Right lobe of liver (tissue), 6 donors: ENCODE data around the gene STAT5B. TPM values are rescaled to one million over a fixed set of nuclear protein-coding genes. Genes with fewer than 3 reads are reported as not detected.
A peak's percentile ranks its signal among the peaks of the same experiment; 100 is the strongest.

Experiments
- ATAC-seq, 4 donors: fragments of 200-7000 bp; cut with Tn5 transposase; one replicate each; pipeline ENCODE4 v1.9.1; 2020; ENCODE audit warnings: mild to moderate bottlenecking in 4 of 4, moderate library complexity in 4 of 4
- DNase-seq, 3 donors: peaks; one replicate each; pipeline ENCODE4 v3.0.0-alpha.2; 2020
- H3K27ac ChIP-seq, 3 donors: fragments of 200-600 bp; one replicate each; pipeline ENCODE4 v1.8.0; 2022
- H3K27me3 ChIP-seq, 2 donors: fragments of 200-600 bp; one replicate each; pipeline ENCODE4 v1.8.0; 2022
- H3K36me3 ChIP-seq, 4 donors: fragments of 200-600 bp; sonication (generic) in 1 of 4; one replicate each; pipeline versions ENCODE4 v1.5.1 to v1.8.0; 2017 to 2022; ENCODE audit warnings: control low read depth in 1 of 4
- H3K4me1 ChIP-seq, 4 donors: fragments of 200-600 bp; sonication (generic) in 1 of 4; one replicate each; pipeline versions ENCODE4 v1.5.1 to v1.8.0; 2017 to 2022; ENCODE audit warnings: control low read depth in 1 of 4
- H3K4me3 ChIP-seq, 3 donors: fragments of 200-600 bp; one replicate each; pipeline ENCODE4 v1.8.0; 2022
- H3K9me3 ChIP-seq, 4 donors: fragments of 200-600 bp; sonication (generic) in 1 of 4; one replicate each; pipeline versions ENCODE4 v1.5.1 to v1.8.0; 2017 to 2022; ENCODE audit warnings: control low read depth in 1 of 4
- POLR2A ChIP-seq: fragments of 450-650 bp; IDR thresholded peaks from one replicate; pipeline ENCODE4 v1.6.1; 2017; ENCODE audit warnings: antibody characterized with exemption, mild to moderate bottlenecking
- WGBS: methylation state at CpG from one replicate; pipeline ENCODE4 v1.1.6; 2018; ENCODE audit warnings: low coverage, low lambda C conversion rate; ENCODE audit not compliant: insufficient coverage; ENCODE audit errors: missing lambda C conversion rate; 5-methylcytosine and 5-hydroxymethylcytosine counted together
- intact Hi-C, 2 donors: fragments of 100-400 bp; cut with DNase I; formaldehyde crosslinking; loops; one replicate each; pipeline versions ENCODE4 v1.11.2 to v1.14.1; 2022
- total RNA-seq, 6 experiments: library from RNA; depleted of rRNA in 2 of 6; stranded (reverse); fragments of >200 nt in 2 of 6; fragmentation: NEBNext Ultra II Directional in 3 of 6; extraction: Animal tissue kit (Norgen Biotek cat#: 25700) in 3 of 6; gene quantifications; one replicate each; pipeline versions ENCODE4 v1.1.0 to v1.2.4, GENCODE V29; 2016 to 2023
- TF ChIP-seq, protein P1 (sequence below), 4 donors: fragments of 200-600 bp in 3 of 4; fragments of 450-650 bp in 1 of 4; IDR thresholded peaks; one replicate each; pipeline versions ENCODE4 v1.5.1 to v1.8.0; 2016 to 2022; ENCODE audit warnings: antibody characterized with exemption in 4 of 4, mild to moderate bottlenecking in 2 of 4
- donor health status: DM: no; HTN: yes; CAD: no.
- donor health status: DM: no; HTN: no; CAD: no.
- donor health status: DM: no; HTN: no; CAD: no.
- donor health status: DM: no; HTN: yes; CAD: no.
- donor health status: DM: no; HTN: yes; CAD: no.

The STAT5B gene
- total RNA-seq, 6 experiments from 2014 or later: 21.2 to 29.0 (median 26.7) TPM

DNA sequence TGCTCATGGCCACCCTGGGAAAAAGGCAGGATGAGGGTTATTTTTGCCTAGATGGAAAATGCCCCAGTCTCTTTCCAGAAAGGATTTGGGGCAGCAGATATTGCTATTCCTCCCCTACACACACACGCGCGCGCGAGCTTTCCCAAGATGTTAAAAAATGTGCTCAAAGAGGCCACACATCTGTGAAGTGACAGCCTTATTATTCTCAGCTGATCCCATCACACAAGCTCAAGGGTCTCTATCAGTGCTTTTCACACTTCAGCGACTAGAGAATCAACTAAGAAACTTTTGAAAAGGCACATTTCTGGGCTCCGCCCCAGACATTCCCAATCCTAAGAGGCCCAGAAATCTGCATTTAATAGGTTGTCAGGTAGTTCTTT, 115.7 kb downstream of the STAT5B start:
- ATAC-seq (no peak), DNase-seq (no peak)
- 90% methylated on average over 7 of the region's 7 CpGs for WGBS
- no peak overlapping the region for H3K4me3 ChIP-seq
- H3K4me1 ChIP-seq: no peaks in the 10 kb centered on the region
- H3K27ac ChIP-seq: no peak overlapping the region
- no peaks in the 10 kb centered on the region for H3K36me3 ChIP-seq
- H3K27me3 ChIP-seq: no peaks in the 10 kb centered on the region
- intact Hi-C loops: no loop called here
- H3K9me3 ChIP-seq: no peaks in the 10 kb centered on the region
- TF ChIP-seq, protein P1, sequence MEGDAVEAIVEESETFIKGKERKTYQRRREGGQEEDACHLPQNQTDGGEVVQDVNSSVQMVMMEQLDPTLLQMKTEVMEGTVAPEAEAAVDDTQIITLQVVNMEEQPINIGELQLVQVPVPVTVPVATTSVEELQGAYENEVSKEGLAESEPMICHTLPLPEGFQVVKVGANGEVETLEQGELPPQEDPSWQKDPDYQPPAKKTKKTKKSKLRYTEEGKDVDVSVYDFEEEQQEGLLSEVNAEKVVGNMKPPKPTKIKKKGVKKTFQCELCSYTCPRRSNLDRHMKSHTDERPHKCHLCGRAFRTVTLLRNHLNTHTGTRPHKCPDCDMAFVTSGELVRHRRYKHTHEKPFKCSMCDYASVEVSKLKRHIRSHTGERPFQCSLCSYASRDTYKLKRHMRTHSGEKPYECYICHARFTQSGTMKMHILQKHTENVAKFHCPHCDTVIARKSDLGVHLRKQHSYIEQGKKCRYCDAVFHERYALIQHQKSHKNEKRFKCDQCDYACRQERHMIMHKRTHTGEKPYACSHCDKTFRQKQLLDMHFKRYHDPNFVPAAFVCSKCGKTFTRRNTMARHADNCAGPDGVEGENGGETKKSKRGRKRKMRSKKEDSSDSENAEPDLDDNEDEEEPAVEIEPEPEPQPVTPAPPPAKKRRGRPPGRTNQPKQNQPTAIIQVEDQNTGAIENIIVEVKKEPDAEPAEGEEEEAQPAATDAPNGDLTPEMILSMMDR (IDR thresholded peaks at IDR 0.05): no peak
- no peak for TF ChIP-seq POLR2A

DNA sequence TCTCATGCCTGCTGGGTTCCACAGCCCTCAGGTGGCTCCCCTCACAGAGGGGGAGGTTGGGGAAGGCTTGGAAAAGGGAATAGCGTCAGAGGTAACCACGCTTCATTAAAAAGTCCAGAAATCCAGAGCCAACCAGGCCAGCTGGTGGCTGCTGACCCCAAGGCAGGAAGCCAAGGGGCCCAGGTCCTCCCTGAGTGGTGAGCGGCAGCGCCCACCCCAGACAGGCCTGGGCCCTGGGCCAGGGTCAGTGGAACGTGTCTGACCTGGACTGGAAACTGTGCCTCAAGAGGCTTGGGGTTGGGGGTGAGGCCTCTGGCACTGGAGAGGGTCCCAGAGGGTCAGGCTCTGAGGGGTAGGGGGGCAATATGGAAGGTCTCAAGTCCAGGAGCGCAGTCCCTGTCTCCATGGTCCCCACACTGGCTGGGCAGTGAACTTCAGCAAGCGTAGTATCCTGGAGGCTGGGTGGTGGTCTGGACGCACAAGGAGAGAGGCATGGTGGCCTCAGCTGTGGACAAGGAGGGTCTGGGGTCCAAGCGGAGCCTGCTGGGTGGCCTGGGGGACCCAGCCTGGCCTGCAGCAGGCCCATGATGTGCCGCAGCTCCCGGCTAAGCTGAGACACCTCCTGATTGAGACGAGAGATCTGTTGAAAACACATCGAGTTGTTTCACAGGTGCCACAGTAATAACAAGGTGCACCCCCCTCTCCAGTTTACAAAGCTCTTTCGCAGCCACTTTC, 116.2 kb downstream of the STAT5B start:
- Histone ChIP-seq H3K27me3 (no peaks in the 10 kb centered on the region), H3K36me3 (no peaks in the 10 kb centered on the region), H3K27ac (no peak overlapping the region), H3K4me3 (no peak overlapping the region), H3K9me3 (no peaks in the 10 kb centered on the region), H3K4me1 (no peaks in the 10 kb centered on the region)
- ATAC-seq (no peak), DNase-seq (no peak)
- 60% methylated on average over 5 of the region's 14 CpGs for WGBS
- intact Hi-C loops: no loop called here
- TF ChIP-seq, protein P1 (IDR thresholded peaks at IDR 0.05): no peak
- TF ChIP-seq POLR2A: no peak

DNA sequence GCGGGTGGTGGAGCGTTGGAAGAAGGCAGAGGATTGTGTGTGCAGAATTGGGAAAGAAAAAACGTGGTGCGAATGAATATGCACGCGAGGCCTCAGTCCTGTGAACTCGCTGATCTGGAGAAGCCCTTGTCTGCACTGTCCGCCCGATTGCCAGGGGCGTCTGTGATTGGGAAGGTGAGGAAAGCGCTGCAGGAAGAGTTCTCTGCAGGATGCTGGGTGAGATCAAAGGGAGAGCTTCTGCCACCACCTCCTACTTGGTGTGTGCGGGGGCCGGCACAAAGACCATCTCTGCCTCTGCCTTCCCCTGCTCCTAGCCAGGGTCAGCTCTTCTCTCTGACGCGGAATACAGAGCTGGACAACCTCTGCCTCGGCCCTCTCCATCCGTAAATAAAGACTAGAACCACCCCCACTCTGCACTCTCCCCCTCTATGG, 120.6 kb downstream of the STAT5B start:
- TF ChIP-seq, protein P1 (IDR thresholded peaks at IDR 0.05): no peak
- no peak for TF ChIP-seq POLR2A
- H3K9me3 ChIP-seq: no peaks in the 10 kb centered on the region
- ATAC-seq: no peak
- no peak overlapping the region for H3K27ac ChIP-seq
- no peaks in the 10 kb centered on the region for H3K27me3 ChIP-seq
- no peak for DNase-seq
- H3K4me3 ChIP-seq: peak overlapping the region; percentile 95 to 99 (median 99)
- intact Hi-C loops: no loop called here
- 34% methylated on average over 12 of the region's 17 CpGs for WGBS
- H3K4me1 ChIP-seq: peaks cover 0 to 16% (median 5%) of the 10 kb centered on the region in 4 donors
- no peaks in the 10 kb centered on the region for H3K36me3 ChIP-seq

DNA sequence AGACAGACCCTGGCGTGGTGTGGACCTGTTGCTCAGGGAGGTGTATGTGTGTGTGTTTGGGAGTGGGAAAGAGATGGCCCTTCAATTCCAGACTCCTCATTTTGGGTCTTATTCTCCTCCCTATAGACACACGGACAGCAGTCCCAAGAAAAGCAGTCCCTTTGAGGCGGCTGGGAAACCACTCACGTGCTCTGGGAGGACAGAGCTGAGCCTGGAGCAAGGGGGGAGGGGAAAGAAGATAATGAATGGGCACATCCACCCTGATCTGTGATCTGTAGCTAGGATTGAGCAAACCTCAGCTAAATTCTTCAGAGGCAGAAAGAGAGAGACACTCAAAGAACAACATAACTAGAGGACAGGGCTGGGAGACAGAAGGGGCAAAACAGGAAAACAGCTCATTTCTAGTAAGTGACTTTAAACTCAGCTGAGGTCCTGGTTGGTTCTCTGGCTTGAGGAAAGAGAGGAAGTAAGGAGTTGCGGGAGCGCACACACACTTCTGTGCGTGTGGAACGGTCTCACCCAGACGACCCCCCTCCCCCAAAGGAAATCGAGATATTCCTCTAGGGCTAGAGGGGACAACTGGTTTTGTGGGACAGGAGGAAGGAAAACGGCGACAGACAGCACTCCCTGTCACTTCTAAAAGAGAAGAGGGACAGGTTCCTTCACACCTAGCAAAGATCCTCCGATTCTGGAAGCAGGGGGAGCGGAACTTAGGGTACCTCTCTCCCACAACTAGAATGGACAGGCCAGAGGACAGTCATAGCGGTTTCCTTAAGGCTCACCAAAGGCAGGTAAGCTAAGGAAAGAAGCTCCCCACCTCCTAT, 122.1 kb downstream of the STAT5B start:
- no peaks in the 10 kb centered on the region for H3K9me3 ChIP-seq
- no peak for TF ChIP-seq POLR2A
- TF ChIP-seq, protein P1 (IDR thresholded peaks at IDR 0.05): no peak
- ATAC-seq: peak in 3 of 4 donors; percentile 4 to 24 (median 8)
- intact Hi-C loops: no loop called here
- peak overlapping the region; percentile 95 to 99 (median 99) for H3K4me3 ChIP-seq
- H3K27ac ChIP-seq: peak overlapping the region; percentile 69 to 82 (median 79)
- no peaks in the 10 kb centered on the region for H3K36me3 ChIP-seq
- DNase-seq: no peak
- 6% methylated on average over 12 of the region's 15 CpGs for WGBS
- peaks cover 0 to 20% (median 5%) of the 10 kb centered on the region in 4 donors for H3K4me1 ChIP-seq
- no peaks in the 10 kb centered on the region for H3K27me3 ChIP-seq

Other genes starting within 250 kb of the STAT5B start
- under 1 TPM; 0.06 to 0.42 (median 0.12) TPM for gene C17orf113, start 225.8 kb downstream of the STAT5B start, total RNA-seq
- 1 to 10 TPM in 1 of 6 experiments, under 1 TPM in 2, not detected in 3; 0.11 to 1.2 (median 0.11) TPM for gene ZNF385C, start 177.9 kb downstream of the STAT5B start, total RNA-seq
- gene DHX58, start 163.7 kb downstream of the STAT5B start, total RNA-seq: 10 to 100 TPM in 4 of 6 experiments, 1 to 10 TPM in 2; 9.0 to 27.9 (median 19.6) TPM
- gene KAT2A, start 155.0 kb downstream of the STAT5B start, total RNA-seq: 10 to 100 TPM; 14.3 to 36.4 (median 21.3) TPM
- 1 to 10 TPM in 2 of 6 experiments, under 1 TPM in 4; 0.38 to 1.6 (median 0.85) TPM for gene HSPB9, start 153.6 kb downstream of the STAT5B start, total RNA-seq
- gene RAB5C, start 121.4 kb downstream of the STAT5B start, total RNA-seq: 100 to 1,000 TPM in 1 of 6 experiments, 10 to 100 TPM in 5; 54.0 to 108 (median 65.3) TPM
- under 1 TPM in 1 of 6 experiments, not detected in 5; 0.11 TPM for gene KCNH4, start 95.2 kb downstream of the STAT5B start, total RNA-seq
- not detected for gene HCRT, start 90.9 kb downstream of the STAT5B start, total RNA-seq
- gene GHDC, start 81.9 kb downstream of the STAT5B start, total RNA-seq: 10 to 100 TPM in 5 of 6 experiments, 1 to 10 TPM in 1; 8.8 to 23.9 (median 12.8) TPM
- gene STAT5A, start 12.1 kb upstream of the STAT5B start, total RNA-seq: 10 to 100 TPM in 1 of 6 experiments, 1 to 10 TPM in 5; 4.8 to 11.5 (median 7.7) TPM
- 100 to 1,000 TPM; 108 to 267 (median 208) TPM for gene STAT3, start 112.1 kb upstream of the STAT5B start, total RNA-seq
- gene CAVIN1, start 146.9 kb upstream of the STAT5B start, total RNA-seq: 10 to 100 TPM in 5 of 6 experiments, 1 to 10 TPM in 1; 8.7 to 29.6 (median 17.4) TPM
- gene ATP6V0A1, start 182.5 kb upstream of the STAT5B start, total RNA-seq: 10 to 100 TPM; 36.4 to 66.0 (median 49.4) TPM